Stimulated activated CD8-positive, alpha-beta memory T cell treated with anti-CD3 and anti-CD28 coated beads, Interleukin-12 subunit alpha, Interleukin-12 subunit beta, amount 100 ng/mL, for 24 hours (primary cell): ENCODE measurements around the gene BCL2.

Experiments
- DNase-seq: peaks from one replicate; pipeline ENCODE4 v3.0.0-alpha.2; 2020; ENCODE audit errors: extremely low read depth

Gene BCL2

DNA sequence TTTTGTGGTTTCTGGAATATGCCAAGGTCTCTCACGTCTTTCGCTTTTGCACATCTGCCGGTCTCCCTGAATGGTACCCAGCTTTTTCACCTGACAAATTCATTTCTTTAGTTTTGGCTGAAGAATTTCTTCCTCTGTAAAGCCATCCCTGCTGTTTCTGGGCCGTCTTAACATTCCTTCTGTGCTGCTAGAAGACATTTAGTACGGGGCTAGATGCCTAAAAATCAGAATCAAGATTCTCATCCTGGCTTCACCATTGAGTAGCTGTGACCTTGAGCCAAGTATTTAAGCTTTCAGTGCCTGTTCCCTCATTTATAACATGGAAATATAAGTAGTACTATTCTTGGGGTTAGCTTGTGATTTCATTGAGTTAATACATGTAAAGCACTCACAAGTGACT lies 6.4 kb upstream of the BCL2 start:
- DNase-seq, result no peak

DNA sequence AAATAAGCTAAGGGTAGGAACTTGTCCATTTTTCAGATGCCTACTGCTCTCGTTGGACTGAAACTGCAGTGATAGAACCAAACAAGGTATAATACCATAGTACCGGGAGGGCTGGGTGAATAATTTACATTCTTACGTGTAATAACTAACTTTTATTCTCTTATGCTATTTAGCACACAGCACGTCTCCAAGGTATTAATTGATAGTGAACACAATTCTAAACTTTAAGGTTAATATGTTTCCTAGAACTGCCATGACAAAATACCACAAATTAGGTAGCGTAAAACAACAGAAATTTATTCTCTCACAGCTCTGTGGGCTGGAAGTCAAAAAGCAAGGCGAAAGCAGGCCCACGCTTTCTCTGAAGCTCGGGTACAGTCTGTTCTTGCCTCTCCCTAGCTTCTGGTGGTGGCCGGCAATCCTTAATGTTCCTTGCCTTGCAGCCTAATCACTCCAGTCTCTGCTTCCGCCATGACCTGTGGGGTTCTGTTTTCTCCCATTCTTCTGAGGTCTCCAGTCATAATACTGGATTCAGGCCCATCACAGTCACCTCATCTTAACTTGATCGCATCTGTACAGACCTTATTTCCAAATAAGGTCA lies 5.6 kb upstream of the BCL2 start:
- DNase-seq, result no peak

DNA sequence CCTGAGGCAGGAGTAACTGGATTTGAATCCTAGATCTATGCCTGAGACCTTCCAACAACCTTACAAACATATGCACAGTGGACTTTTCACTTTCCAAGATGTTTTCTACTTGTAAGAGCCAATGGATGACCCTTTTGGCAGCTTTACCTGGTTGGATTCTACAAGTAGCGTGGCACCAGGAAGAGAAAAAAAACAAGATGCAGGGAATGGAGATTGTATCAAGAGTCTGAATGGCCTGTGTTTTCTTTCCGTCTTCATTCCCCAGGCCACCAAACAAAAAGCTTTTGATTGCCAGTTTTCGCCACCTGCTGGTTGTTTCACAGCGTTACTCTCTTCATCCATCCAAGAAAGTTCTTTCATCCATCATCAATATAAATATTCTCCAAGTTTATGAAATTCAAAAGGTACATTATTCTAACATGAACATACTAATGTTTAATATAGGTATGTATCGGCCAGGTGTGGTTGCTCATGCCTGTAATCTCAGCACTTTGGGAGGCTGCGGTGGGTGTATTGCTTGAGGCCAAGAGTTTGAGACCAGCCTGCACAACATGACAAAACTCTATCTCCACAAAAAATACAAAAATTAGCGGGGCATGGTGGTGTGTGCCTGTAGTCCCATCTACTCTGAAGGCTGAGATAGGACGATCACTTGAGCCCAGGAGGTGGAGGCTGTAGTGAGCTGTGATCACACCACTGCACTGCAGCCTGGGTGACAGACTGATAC lies 3.5 kb upstream of the BCL2 start:
- no peak for DNase-seq

DNA sequence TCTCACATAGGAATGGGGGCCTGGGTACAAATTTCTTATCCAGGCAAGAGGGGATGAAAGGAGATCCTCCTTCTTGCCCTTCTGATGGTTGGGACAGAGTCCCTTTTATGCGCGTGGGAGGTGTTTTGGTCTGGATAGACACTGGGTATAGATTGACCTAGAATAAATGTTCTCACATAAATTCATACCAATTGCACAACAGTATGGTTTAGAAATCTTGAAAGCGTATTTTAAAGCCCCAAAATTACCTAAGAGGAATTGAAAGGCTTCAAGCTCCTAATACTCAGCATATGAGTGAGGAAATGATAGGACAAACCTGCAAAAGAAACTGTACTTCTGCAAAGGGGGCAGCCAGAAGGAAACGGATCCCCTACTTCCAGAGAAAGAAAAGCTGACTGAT lies 2.6 kb upstream of the BCL2 start:
- DNase-seq, result no peak

DNA sequence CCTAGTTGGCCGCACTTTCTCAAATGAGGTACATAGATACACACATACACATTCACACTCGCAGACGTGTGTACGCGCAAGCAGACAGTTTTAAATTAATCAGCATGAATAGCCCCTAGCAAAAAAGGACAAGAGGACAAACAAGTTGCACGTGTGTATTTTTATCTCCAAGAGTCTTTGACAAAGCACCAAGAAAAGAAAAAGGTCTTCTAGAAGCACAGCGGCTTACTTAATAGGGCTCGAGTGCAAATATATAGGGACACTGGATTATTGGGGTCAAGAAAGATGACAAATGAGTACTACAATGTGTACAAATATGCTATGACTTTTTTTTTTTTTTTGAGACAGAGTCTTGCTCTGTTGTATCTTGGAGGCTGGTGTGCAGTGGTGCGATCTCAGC lies 1.7 kb upstream of the BCL2 start:
- no peak for DNase-seq

DNA sequence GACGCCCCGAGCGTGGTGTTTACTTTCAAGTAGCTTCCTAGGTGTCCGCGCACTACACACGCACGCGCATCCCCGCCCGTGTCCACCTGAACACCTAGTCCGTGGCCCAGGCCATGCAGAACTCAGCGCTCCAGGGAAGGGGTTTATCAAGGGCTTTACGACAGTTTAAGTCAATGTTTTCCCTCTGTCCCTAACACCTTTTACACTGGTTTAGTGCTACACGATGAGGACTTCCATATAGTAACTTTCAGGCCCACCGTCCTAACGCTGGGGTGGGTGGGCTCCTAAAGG lies 1.4 kb upstream of the BCL2 start:
- DNase-seq, result no peak

DNA sequence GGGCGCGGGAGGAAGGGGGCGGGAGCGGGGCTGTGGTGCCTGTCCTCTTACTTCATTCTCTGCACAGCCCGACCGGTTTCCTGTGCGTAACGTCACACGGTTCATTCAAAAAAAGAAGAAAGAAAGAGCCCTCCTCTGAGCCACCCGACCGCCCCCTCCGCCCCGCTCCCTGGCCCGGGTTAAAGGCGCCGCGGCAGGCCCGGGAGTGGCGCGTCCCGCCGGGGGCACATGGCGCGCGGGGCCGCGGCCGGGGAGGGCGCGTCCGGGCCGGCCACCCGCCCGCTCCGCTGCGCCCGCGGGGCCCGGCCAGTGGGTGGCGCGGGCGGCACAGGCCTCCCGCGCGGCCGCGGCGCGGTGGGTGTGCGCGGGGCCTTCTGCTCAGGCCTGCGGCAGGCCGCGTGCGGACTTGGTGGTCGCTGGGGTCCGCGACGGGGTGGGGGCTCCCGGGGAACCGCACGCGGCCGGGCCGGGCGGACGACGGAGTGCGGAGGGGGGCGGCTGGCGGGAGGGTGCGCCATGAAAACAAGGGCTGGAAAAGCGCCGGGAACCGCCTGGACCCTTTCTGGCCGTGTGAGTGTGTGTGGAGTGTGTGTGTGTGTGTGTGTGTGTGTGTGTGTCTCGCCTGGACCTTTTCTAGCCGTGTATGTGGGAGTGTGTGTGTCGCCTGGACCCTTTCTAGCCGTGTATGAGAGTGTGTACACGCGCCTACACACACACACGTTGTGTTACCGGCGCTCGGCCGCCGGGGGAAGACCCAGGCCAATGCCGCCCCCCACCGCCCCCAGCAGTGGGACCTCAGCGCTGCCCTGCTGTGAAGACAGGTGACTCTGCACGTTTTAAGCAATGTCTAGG lies 780 bp upstream of the BCL2 start:
- peak; percentile 55 for DNase-seq

DNA sequence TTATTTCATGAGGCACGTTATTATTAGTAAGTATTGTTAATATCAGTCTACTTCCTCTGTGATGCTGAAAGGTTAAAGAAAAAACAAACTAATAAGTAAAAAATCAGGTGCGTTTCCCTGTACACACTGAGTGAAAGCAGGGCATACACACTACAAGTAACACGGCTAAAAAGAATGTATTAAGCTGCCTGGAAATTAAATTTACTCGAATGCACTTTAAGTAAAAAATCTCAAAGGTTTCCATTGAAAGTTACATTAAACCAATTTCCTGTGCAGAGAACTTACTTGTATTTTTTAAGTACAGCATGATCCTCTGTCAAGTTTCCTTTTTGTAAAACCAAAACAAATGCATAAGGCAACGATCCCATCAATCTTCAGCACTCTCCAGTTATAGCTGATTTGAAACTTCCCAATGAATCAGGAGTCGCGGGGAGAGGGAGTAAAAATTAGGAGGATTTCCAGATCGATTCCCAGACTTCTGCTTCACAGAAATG lies 633 bp downstream of the BCL2 start:
- no peak for DNase-seq

DNA sequence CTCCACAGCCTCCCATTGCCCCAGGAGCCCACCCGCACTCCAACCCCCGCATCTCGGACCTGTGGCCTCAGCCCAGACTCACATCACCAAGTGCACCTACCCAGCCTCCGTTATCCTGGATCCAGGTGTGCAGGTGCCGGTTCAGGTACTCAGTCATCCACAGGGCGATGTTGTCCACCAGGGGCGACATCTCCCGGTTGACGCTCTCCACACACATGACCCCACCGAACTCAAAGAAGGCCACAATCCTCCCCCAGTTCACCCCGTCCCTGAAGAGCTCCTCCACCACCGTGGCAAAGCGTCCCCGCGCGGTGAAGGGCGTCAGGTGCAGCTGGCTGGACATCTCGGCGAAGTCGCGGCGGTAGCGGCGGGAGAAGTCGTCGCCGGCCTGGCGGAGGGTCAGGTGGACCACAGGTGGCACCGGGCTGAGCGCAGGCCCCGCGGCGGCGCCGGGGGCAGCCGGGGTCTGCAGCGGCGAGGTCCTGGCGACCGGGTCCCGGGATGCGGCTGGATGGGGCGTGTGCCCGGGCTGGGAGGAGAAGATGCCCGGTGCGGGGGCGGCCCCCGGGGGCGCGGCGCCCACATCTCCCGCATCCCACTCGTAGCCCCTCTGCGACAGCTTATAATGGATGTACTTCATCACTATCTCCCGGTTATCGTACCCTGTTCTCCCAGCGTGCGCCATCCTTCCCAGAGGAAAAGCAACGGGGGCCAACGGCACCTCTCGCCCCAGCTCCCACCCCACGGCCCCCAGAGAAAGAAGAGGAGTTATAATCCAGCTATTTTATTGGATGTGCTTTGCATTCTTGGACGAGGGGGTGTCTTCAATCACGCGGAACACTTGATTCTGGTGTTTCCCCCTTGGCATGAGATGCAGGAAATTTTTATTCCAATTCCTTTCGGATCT lies 1.3 kb downstream of the BCL2 start:
- peak; percentile 58 for DNase-seq

DNA sequence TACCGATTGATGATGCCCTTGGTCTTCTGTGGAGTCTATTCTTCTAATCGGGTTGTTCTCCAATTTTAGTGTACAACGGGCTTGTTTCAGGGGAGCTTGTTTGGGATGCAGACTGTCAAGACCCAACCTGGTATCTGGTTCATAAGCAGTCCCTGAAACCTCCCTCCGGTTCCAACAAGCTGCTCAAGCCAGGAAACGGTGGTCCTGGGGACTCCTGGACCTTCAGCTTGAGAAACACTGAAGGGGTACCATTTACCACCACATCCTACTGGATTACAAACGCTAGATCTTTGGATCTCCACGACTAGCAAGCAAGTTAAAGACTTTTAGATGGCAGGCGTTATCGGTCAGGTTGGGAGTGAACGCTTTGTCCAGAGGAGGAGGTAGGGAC lies 2.0 kb downstream of the BCL2 start:
- no peak for DNase-seq

DNA sequence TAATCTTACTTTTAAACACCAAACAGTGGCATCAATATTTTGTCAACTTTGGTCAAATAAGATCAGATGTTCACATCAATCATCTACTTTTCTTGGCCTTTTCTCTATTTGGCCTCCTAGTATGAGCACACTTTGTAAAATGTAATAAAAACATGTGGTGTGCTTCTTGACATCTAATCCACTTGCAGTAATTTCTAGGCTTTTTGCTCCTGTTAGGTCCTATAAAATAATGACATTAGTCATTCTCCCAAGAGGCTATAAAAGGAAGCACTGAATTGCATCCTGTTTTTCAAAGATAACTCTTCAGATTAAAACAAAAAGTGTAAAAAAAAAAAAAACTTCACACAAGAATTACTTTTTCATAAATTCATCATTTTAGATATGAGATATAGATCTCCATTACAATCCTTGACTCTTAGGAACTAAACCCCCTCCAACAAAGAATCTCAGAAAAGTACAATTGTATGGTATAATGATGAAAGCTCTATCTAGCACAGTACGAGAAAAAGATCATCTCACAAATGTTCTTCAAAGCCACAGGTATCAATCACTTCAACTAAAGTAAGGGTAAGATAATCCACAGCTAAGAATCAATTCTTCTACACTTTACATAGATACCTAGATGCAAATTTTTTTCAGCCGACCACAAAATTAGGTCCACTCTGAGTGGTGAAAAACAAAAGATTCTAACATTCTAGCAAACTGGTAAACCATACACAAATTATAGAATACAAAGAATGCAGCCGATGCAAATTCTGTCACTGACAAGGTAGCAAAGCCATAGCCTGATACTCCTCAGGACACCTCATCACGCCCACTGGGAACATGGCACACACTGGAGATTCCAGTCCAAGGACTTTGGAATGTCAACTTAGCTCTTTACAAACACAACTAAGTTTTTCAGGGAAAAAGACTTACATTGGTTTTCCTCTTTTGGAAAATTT lies 2.7 kb downstream of the BCL2 start:
- DNase-seq, result no peak

DNA sequence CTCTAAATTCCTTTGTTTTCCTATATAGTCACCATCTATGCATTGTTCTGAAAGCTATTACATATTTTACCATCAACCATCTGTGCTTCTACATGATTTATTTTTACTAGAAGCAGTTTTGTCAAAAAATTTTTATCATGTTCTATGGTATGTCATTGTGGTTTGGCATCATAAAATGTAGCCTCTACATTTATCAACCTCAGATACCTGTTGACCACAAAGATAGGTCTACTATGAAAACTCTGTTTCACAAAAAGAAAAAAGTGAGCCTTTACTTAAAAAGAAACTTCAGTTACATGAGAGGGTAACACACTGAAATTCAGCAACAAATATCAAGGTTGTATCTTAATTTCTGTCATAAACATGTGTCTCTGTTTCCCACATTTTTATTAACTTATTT lies 3.7 kb downstream of the BCL2 start:
- no peak for DNase-seq

DNA sequence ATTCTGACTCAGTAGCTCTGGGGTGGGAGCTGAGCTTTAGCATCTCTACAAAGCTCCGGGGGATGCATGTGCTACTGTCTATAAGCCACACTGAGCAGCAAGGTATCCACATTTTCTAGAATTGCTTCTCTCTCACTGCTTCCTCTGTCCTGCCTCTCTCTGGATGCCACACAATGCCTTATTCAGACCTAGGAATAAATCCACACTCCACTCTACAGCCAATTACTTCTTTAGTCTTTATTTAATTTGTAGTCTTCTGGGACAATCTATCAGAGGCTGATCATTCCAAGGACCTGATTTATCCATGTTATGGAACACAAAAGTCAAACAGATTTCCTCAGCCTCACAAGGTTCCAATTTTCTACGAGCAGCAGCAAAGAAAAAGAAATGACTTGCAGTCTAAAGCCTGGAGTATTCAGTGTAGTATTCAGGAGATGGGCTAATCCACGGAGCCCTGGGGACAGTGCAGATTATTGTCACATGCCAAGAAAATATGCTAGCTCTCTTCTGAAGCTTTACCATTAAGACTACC lies 4.4 kb downstream of the BCL2 start:
- DNase-seq, result no peak

DNA sequence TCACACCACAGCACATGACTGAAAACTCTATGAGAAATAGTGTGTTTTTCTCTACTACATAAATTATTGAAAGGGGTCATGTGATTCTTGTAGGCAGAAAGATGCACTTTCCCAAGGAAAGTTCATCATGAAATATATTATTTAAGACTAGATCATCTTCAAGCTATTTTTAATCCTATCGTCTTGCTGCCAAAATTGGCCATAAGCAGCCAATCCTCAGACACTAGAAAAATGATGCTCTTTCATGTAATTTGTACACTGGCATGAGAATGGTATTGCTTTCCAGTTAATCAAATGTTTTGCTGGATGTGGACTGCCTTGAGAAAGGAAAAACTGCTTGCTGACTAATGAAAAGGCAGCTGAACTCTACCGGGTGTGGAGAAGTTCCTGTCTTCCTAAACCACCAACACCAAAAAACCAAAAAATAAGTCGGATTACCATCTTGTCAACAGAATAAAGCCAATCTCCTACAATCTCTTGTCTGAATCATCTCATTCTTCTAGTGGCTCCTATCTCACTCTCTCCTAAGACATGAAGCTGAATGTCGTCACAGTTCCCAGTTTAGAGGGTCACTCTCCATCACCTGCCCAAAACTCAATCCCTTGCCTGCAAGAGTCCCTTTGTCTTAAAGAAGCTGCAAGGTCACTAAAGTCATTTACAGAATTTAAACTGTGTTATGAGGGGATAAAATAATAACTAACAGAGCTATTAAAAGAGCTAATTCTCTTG lies 5.3 kb downstream of the BCL2 start:
- no peak for DNase-seq

DNA sequence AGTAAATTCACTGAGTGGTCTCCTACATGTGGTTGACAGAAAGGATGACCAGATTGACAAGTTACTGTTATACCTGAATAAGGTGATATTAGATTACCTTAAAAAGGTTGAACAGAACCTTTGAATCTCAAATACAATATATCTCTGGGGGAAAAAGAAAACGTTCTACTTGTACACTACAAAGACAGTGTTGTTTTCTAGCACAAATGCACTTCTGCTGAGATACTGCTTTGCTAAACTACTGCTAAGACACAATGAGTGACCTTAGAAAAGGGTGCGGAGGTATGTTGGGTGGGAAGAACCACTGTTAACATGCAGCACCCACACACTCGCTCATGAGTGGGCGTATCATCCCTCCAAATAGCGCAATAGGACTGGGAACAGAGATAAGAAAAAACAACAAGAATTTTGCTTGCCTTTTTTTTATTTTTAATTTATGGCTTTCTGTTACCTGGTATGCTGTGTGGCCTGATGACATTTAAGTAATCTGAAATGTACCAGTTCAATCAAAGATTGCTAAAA lies 6.1 kb downstream of the BCL2 start:
- no peak for DNase-seq

DNA sequence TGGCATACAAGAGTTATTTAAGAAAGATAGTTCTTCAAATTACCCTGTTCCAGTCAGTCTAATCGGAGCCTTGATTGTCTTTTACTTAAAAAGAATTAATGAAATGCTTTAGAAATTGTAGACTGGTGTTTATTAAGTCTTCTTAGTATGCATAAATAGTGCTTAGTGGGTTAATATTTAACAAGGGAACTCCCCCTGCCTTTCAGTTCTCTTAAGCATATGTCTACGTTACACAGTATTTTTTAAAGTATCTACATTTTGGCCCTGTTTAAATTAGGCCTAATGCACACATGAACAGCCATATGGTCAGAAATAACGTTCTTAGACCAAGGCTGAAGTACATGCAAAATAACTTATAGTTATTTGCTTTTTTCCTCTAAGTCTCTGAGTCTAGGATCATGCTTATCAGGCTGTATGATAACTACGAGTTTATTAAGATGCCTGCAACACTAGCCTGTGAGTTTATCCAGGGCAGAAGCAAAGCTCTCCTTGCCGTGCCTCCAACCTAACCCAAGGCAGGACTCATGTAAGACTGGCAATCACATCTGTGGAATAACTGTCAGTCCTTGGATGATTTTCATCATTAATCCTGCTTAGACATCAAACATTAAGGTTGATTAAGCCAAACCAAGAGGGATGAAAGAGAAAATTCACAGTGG lies 6.7 kb downstream of the BCL2 start:
- no peak for DNase-seq

DNA sequence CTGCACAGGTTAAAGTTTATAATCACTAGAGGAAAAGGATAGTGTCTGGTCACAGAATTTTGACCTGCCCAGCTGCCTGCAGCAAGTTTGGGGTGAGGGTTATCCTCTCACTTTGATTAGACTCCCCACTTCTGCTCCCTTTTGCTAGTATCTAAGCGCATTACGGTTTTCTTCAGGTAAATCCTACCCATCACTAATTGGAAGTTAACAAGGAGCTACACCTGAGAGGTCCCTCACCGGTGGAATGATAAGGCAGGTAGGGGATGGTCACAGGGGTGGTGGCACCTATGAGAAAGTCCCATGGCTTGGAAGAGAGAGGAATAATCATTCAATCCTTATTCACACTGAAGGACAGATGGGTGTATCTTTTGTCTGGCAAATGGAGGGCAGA lies 7.6 kb downstream of the BCL2 start:
- DNase-seq, result no peak

DNA sequence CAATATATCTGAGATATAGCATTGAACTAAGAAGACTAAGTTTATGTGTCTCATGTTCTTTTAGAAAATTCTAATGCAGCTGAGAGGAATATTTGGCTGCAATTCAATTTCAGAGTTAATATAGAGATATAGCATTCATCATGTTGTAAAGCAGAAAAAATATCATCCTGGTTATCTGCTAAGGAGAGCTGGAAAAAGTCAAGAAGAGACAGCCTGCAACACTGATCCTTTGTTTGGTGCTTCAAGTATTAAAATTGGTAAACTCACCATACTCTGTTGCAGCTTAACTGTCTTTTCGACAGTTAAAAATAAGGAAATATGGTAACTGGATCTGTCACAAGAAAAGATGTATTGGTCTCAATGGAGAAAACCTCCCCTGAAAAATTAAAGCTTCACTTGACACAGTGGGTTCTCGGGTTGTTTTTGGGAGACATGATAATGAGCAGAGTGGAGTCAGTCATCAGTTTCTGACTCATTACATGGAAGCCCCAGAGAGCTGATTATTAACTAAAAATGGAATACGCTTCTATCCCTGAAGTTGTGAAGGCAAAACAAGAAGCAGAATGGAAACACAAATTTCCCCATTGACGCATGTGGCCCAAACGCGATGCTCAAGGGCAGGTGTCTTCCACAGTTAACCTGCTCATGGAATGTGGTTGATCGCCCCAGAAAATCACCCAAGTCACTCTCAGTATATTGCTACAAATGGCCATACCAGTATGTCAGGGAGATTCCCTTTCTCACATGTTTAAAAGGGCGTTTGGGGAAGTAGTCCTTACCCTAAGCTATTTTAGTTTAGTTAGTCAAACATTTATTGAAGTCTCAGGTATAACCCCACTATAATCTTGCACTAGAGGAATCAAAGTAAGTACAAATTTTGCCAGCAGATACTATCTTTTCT lies 8.2 kb downstream of the BCL2 start:
- DNase-seq, result no peak
